Stimulated activated CD4-positive, alpha-beta T cell treated with anti-CD3 and anti-CD28 coated beads, Interleukin-1b, Interleukin-23, amount 100 ng/mL, for 24 hours (primary cell): ENCODE data around the gene VPS9D1.

Experiments used
- DNase-seq, 4 experiments: peaks; one replicate each; pipeline ENCODE4 v3.0.0-alpha.2; 2020; ENCODE audit warnings: low read depth in 4 of 4, low spot score in 1 of 4

Gene VPS9D1, protein sequence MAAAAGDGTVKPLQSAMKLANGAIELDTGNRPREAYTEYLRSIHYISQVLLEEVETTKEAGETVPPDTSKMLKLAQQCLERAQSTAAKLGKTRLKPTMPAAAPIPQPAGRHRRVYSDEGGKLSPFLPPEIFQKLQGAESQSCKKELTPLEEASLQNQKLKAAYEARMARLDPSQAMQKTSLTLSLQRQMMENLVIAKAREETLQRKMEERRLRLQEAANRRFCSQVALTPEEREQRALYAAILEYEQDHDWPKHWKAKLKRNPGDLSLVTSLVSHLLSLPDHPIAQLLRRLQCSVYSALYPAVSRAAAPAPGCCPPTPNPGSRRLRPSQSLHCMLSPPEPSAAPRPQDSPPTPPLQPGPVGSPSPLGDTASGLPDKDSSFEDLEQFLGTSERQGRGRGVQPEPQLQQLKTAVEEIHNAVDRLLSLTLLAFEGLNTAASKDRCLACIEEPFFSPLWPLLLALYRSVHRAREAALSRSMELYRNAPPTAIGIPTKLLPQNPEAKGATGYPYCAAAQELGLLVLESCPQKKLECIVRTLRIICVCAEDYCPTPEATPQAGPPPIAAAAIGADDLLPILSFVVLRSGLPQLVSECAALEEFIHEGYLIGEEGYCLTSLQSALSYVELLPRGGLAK

DNA sequence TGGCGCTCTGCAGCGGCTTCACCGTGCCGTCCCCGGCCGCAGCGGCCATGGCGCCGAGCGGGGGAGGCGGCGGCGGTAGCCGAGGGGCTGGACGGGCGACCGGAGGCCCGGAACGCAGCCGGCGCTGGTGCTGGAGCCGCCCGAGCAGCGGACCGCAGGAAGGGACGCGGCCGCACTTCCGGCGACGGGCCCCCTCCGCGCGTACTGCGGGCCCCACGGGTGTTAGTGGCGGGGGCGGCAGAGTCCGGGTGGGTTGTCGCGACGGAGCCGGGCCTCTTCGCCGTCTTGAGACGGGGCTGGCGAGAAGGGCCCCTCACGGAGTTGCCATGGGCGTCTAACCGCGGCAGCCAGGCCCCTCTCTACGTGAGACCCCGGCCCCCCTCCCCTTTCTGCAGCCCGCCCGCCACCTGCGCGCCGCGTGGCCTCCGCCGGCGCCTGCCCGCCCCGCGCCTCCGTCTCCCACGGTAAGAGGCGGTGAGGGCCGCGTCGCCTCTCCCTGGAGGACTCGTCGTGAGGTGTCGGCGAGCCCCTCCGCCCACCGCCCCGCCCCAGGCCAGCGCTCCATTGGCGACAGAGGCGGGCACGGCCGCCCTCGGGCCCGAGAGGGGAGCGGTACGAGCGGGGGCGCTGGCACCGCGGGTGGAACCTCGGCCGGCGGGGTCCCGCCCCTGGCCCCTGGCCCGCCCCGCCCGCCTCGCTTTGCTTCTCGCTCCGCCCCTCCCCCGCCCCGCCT is at the start of gene VPS9D1, which contains the start of gene ZNF276:
Gene VPS9D1 (minus strand): TSS at position 86 of the 733 bp plus-strand sequence. CDS start 37 bp downstream, at position 49.
Gene ZNF276 (plus strand): TSS at position 725 of the 733 bp plus-strand sequence. CDS start 104 bp downstream, outside the sequence.
- peak; percentile 71 to 85 (median 80) for DNase-seq

DNA sequence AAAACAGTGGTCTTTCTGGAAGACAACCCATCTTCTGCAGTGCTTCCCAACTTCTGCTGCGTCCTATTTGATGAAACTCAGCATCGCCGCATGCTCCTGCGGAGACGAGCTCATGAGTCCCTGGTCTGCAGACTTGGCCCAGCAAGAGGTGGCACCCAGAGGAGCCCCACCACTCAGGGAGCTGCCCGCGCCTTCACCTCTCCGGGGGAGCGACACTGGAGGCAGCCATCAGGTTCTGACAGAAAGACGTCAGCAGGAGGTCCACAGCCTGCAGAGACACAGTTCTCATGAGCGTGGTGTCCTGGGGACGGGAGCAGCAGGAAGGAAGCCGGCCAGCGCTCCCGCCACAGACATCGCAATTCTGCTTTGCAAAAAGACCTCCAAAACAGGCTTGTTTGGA is 49.7 kb upstream of the VPS9D1 start:
- DNase-seq: no peak

DNA sequence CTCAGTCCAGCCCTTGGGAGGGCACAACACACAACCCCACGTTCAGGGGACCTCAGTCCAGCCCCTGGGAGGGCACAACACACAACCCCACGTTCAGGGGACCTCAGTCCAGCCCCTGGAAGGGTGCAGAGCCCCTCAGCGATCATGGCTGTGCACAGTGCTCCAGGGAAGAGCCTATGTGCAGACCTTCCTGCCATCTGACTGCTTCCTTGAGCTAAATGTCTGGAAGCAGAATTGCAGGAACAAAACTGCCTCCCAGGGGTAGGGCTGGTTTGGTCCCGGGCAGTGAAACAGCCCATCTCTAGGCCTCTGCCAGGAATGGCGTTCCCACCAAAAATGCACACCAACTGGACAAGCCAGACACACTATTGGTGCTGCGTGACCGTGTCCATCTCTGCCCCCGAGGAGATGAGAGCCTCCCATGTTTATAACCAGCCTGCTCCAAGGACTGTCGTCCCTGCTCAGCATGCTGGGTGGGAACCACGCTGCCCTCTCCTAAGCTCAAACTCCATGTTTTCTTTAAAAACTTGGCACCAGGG is 44.7 kb upstream of the VPS9D1 start:
- DNase-seq: no peak

DNA sequence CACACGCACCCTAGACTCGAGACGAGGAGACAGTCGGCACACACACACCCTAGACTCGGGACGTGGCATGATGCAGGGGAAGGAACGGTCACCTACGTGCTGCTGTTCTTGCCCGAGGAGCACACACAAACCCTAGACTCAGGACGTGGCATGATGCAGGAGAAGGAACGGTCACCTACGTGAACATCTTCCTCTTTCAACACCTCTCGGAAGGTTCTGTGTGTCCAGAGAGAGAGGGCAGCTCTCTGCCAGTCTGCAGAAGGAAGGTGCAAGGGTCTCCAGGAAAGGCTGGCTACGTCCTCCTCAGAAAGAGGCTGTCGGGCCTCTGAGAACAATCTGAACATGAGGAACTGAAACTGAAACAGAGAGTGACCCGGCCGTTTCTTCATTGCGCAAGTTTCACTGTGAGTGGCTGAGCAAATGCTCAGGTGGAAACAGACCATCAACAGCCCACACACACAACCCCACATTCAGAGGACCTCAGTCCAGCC is 44.1 kb upstream of the VPS9D1 start:
- DNase-seq: peak in 1 of 4 experiments; percentile 28

DNA sequence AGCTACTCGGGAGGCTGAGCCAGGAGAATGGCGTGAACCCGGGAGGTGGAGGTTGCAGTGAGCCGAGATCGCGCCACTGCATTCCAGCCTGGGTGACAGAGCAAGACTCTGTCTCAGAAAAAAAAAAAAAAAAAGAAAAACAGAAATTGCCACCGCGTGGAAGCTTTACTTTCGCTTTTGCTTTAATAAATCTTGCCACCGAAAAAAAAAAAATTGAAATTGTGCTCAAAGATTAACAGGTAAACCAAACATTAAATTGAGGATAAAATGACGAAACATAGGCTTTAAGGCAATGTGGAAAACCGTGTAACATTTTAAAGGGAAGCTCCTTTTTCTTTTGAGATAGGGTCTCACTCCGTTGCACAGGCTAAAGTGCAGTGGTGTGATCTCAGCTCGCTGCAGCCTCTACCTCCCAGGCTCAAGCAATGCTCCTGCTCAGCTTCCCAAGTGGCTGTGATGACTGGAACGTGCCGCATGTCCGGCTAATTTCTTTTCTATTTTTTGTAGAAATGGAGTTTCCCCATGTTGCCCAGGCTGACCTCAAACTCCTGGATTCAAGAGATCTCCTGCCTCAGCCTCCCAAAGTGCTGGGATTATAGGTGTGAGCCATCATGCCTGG is 40.7 kb upstream of the VPS9D1 start:
- DNase-seq: no peak

DNA sequence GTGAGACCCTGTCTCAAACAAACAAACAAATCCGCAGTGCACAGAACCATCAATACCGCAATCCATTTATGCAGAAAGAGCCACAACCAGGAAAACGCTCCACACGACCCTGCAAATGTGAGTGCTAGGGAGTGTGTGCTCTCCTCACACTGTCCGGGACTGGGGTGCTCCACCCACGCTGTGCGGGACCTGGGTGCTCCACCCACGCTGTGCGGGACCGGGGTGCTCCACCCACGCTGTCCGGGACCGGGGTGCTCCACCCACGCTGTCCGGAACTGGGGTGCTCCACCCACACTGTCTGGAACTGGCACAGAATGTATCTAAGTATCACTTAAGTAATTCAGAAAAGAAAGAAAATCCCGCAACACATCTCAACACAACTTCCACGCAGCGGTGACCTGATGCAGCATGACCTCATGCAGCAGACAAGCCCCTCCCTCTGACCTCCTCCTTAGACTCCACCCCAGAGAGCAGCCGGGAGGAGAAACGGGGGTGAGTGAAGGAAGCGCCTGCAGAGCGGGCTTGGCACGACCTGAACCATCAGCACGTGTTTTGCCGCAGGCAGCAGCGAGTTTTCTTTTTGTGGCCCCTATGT is 39.1 kb upstream of the VPS9D1 start:
- no peak for DNase-seq

DNA sequence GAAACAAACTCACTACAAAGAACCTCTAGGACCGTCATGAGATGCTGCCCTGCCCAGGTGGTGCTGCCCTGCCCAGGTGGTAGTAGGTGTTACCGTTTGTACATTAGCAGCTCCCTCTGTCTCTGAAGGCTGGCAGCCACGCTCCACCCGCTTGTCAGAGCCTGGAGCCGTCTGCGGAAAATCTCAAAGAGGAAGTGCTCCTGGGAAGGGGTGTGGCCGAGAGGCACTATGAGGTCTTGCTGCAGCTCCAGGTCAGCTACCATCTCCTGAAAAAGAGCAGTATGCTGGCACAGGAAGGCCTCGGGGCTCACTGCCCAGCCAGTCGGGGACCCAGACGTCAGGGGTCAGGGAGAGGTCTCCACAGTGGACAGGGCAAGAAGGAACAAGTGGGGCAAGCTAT is 28.9 kb upstream of the VPS9D1 start:
- DNase-seq: no peak

DNA sequence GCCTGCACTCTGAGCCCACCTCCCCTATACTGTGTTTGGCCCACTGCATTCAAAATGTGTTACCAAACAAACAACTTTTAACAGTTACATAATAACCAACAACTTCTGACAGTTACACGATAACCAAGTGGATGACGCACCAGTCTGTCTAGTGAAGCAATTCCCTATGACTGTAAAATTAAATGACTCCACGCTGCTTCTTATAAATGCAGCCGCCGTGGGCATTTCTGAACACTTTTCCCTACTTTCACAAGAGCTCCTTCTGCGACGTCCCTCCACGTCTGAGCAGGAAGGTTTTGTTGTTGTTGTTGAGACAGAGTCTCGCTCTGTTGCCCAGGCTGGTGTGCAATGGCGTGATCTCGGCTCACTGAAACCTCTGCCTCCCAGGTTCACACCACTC is 28.2 kb upstream of the VPS9D1 start:
- DNase-seq: no peak

DNA sequence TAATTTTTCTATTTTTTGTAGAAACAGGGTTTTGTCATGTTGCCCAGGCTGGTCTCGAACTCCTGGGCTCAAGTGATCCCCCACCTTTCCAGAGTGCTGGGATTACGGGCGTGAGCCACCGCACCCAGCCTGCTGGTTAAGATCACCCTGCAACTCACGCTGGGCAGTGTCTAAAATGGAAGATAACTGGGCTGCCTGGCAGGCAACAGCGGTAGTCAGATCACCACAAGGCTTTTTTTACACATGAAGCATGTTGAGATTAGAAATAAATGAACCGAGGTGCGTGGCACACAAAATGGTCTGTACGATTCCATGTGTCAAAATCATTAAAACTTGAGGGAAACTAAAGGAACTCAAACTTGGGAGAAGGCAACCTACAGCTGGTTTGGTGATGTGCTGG is 27.4 kb upstream of the VPS9D1 start:
- DNase-seq: no peak

DNA sequence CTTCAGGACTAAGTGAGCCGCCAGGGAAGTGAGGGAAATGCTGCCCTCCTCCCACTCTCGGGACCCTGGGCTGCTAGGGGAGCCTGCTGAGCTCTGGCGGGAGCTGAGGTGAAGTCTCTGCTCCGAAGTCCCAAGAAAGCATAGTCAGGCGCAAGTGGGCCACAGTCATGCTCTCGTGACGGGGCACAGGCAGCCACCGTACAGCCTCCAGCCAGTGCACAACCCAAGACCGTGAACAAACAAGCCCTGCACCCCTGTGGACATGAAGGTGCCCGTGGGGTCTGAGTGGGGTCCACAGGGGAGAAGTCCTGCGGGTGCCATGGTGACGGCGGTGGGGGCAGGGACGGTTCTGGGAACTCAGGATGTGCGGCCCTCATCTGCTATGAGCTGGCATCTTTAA is 25.3 kb upstream of the VPS9D1 start:
- no peak for DNase-seq

DNA sequence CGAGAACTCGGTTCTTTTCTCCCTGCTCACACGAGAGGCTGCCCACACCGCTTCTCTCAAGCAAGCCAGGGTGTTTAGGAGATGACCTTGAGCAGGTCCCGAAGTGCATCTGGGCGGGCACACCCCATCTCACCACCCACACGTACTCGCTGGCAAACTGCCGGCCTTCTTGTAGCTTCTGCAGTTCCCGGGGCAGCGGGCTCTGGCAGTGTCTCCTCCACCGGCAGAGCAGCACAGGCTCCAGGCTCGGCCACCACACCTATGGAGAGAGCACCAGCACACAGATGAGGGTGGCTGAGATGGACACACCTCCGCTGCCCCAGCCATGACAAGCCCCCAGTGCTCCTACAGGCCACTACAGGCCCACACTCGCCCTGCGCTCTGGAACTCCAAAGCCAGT is 24.1 kb upstream of the VPS9D1 start:
- DNase-seq: no peak

DNA sequence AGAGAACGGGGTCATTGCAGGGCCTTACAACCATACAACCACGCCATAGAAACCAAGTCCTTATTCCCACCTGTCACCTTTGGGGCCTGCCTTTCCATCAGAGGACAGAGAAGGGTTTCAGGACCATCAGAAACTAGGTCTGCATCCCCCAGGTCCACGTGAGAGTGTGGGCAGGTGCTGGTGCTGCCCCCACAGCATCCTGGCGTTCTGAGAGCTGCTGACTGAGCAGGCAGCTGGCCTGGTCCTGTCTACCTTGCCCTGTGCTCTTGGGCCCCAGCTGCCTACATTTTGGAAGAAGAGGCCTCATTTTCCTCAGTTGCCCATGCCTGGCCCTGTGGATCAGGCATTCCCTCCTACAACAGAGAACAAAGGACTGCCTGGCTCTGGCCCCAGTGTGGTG is 22.2 kb upstream of the VPS9D1 start:
- no peak for DNase-seq

DNA sequence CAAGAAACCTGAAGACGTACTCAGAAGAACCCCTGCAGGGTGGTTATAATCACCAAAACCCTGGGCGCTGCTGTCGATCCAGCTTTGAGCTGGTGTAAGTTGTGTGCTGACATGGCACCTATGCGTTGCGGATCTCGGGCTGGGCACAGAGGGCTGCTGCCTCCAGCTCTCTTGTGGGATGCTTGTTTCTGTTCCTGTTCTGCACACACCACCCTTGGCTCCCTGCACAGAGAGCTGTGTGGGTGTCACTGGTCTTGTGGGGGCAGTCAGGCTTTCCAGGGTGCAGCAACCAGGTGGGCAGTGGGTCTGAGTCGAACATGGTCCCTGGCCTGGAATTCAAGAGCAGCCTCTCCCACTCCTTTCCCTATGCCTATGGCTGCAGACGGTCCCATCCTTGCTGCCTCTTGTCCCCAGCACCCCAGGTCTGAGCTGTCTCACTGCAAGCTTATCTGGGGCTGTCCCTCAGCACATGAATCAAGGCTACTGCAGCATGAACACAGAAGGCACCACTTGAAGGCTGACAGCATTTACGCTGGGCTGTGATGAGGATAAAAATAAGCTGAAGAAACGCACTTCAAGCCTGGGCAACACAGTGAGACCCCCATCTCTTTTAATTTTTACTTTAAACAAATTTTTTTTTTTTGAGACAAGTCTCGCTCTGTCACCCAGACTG is 20.8 kb upstream of the VPS9D1 start:
- no peak for DNase-seq

DNA sequence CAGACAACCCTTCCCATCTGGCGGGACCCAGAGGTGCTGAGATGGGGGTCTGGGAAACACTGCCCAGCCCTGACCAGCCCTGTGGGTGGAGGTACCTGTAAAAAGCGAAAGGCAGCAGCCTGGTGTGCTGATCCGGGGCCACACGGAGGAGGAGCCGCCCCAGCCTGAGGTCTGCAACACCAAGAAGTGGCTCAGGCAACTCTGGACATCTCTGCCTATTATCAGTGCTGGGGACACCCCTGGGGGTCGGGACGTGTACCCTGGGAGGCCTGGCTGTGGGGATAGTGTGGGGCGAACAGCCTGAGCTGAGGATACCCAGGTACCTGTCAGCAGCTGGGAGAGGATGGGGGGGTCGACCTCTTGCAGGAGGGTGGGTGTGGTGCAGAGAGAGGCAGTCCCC is 18.7 kb upstream of the VPS9D1 start:
- DNase-seq: no peak

DNA sequence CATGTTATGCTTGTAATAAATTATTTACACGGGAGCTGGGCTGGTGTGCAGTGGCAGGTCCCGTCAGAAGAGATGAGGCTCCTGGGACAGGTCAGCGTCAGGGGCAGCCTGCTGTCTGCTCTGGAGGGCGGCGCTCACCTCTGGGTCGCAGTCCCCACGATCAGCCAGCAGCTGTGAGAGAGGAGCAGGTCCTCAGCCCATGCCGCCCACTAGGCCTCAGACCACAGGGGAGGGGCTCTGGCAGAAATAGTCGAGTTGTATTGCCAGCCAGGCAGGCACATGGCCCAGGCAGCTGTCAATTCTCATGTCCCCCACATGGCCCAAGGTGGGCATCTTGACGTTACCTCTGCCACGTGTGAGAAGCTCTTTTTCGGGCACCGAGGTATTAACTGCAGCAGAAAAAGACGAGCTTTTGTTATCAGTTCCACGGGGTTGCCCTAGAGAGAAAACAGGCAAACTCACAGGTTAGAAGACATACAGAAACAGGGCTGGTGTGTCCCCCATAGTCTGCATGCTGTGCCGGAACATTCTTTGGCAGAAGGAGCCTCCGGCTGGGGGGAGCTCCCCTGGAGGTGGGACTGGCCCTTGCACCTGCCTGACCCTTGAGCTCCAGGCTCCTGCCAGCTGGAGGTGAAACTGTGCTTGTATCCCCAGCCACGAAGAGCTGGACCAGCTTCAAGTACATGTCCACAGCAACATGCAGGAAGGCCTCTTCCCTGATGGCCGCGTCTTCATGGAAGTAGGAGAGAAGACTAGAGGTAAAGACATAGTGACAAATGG is 18.0 kb upstream of the VPS9D1 start:
- DNase-seq: no peak

DNA sequence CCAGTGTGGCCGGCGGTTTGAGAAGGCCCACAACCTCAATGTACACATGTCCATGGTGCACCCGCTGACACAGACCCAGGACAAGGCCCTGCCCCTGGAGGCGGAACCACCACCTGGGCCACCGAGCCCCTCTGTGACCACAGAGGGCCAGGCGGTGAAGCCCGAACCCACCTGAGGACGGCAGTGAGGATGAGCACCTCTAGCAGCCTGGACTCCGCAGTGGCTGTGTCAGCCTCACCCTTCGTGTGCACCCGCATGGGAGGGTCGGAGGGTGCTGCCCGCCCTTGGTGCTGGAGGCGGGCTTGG is 17.3 kb upstream of the VPS9D1 start:
- DNase-seq: no peak

DNA sequence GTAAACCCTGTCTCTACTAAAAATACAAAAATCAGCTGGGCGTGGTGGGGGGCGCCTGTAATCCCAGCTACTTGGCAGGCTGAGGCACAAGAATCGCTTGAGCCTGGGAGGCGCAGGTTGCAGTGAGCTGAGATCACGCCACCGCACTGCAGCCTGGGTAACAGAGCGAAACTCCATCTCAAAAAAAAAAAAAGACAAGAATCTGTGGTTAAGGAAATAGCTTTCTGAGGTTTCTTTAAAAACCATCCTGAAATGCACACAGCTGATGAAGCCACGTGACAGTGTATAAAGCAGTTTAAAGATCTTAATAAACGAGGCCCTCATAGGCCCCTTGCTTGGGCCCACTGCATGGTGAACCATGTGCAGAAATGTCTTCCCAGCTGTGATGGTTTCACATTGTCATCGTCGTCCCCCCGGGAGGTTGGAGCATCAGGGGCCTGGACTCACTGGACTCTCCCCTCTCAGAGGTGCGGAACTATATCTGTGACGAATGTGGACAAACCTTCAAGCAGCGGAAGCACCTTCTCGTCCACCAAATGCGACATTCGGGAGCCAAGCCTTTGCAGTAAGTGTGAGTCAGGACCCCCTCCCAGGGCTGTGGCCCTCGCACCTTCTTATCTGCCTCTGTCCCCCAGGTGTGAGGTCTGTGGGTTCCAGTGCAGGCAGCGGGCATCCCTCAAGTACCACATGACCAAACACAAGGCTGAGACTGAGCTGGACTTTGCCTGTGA is 16.8 kb upstream of the VPS9D1 start:
- no peak for DNase-seq

DNA sequence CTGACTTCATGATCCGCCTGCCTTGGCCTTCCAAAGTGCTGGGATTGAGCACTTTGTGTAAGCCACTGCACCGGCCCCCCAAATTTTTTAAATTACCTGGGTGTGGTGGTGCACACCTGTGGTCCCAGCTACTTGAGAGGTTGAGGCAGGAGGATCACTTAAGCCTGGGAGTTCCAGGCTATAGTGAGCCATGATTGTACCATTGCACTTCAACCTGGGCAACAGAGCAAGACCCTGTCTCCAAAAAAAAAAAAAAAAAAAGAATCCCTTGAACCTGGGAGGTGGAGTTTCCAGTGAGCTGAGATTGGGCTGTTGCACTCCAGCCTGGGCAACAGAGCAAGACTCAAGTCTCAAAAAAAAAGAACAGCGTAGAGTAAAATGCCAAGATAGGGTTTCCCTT is 15.9 kb upstream of the VPS9D1 start:
- no peak for DNase-seq

DNA sequence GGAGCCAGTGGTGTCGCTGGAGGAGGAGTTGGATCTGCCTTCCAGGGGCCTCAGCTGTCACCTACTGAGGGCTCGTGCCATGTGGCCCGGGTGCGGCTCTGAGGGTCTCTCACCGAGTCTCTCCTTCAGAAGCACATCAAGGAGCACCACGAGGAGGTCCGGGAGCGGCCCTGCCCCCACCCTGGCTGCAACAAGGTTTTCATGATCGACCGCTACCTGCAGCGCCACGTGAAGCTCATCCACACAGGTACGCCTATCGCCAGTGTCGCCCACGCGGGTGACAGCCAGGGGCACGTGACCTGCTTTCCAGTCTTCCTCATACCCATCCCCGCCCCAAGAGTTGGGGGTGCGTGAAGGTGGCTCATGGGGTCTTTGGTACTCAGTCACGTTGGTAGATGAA is 13.1 kb upstream of the VPS9D1 start:
- DNase-seq: no peak
